Stimulated activated CD4-positive, alpha-beta T cell treated with anti-CD3 and anti-CD28 coated beads, Interleukin-2, amount 100 ng/mL, for 48 hours (primary cell): Measurements from ENCODE around the gene CTAGE9.
"Not testable (repeated sequence)": the region's sequence is repeated elsewhere in the genome, so short reads cannot be mapped to it uniquely, and the experiment has no call there.

Source experiments
- DNase-seq, 2 donors: peaks; one replicate each; pipeline ENCODE4 v3.0.0-alpha.2; 2020

CTAGE9 gene

GRCh38 chr6:131727868-131728267 lies 17.1 kb upstream of the CTAGE9 start:
- DNase-seq: no peak

GRCh38 chr6:131727467-131727866 lies 16.6 kb upstream of the CTAGE9 start:
- no peak for DNase-seq

- DNase-seq: no peak
These were observed 13.3 kb upstream of the CTAGE9 start for GRCh38 chr6:131724114-131724513.

- DNase-seq: no peak
These were observed 10.3 kb upstream of the CTAGE9 start for GRCh38 chr6:131721161-131721560.

GRCh38 chr6:131717836-131718542 lies 7.2 kb upstream of the CTAGE9 start:
- no peak for DNase-seq

- DNase-seq: not testable (repeated sequence)
These were observed 4.8 kb upstream of the CTAGE9 start for GRCh38 chr6:131715567-131715966.

- not testable (repeated sequence) for DNase-seq
These were observed 6.9 kb downstream of the CTAGE9 start for GRCh38 chr6:131703905-131704304.

GRCh38 chr6:131700851-131701250 lies 10.0 kb downstream of the CTAGE9 start:
- DNase-seq: not testable (repeated sequence)

- no peak for DNase-seq
These were observed 13.9 kb downstream of the CTAGE9 start for GRCh38 chr6:131696956-131697355.

GRCh38 chr6:131694832-131695426 lies 15.9 kb downstream of the CTAGE9 start:
- DNase-seq: peak; percentile 20 to 32

GRCh38 chr6:131693384-131693783 lies 17.4 kb downstream of the CTAGE9 start:
- DNase-seq: no peak

GRCh38 chr6:131692589-131692988 lies 18.2 kb downstream of the CTAGE9 start:
- DNase-seq: no peak

GRCh38 chr6:131692031-131692430 lies 18.8 kb downstream of the CTAGE9 start:
- no peak for DNase-seq

GRCh38 chr6:131688286-131688685 lies 22.5 kb downstream of the CTAGE9 start:
- no peak for DNase-seq

GRCh38 chr6:131687022-131687421 lies 23.8 kb downstream of the CTAGE9 start:
- DNase-seq: no peak

- peak in 1 of 2 donors; percentile 4 for DNase-seq
These were observed 25.5 kb downstream of the CTAGE9 start for GRCh38 chr6:131685266-131685780.

GRCh38 chr6:131683479-131683878 lies 27.3 kb downstream of the CTAGE9 start:
- DNase-seq: no peak

- no peak for DNase-seq
These were observed 28.4 kb downstream of the CTAGE9 start for GRCh38 chr6:131682442-131682841.

- no peak for DNase-seq
These were observed 29.2 kb downstream of the CTAGE9 start for GRCh38 chr6:131681585-131681984.

- DNase-seq: no peak
These were observed 29.9 kb downstream of the CTAGE9 start for GRCh38 chr6:131680868-131681267.

GRCh38 chr6:131678442-131678841 lies 32.4 kb downstream of the CTAGE9 start:
- DNase-seq: no peak

GRCh38 chr6:131673184-131673583 lies 37.6 kb downstream of the CTAGE9 start:
- no peak for DNase-seq

GRCh38 chr6:131669891-131670290 lies 40.9 kb downstream of the CTAGE9 start:
- DNase-seq: no peak

GRCh38 chr6:131663578-131664165 lies 47.1 kb downstream of the CTAGE9 start:
- DNase-seq: no peak
